ENCODE data around the gene MKX.

The MKX gene

GRCh38 chr10:27745732-27746396 lies at the start of gene MKX:
TSS of gene MKX (minus strand) at chr10:27745819. CDS start at chr10:27743415, 2,404 bp downstream.
- peak in 6 of 56 donors; percentile 4 to 32 (median 18) for DNase-seq

GRCh38 chr10:27794157-27794556 lies 48.5 kb upstream of the MKX start:
- DNase-seq = no peak

- no peak for DNase-seq
Observed at GRCh38 chr10:27792216-27792615, 46.6 kb upstream of the MKX start.

- no peak for DNase-seq
Observed at GRCh38 chr10:27784272-27784671, 38.7 kb upstream of the MKX start.

- no peak for DNase-seq
Observed at GRCh38 chr10:27783660-27784059, 38.0 kb upstream of the MKX start.

GRCh38 chr10:27779462-27780015 lies 33.9 kb upstream of the MKX start:
- DNase-seq = no peak

GRCh38 chr10:27774831-27775230 lies 29.2 kb upstream of the MKX start:
- no peak for DNase-seq

- DNase-seq = no peak
Observed at GRCh38 chr10:27771231-27771630, 25.6 kb upstream of the MKX start.

- no peak for DNase-seq
Observed at GRCh38 chr10:27770181-27770580, 24.6 kb upstream of the MKX start.

GRCh38 chr10:27760867-27761266 lies 15.2 kb upstream of the MKX start:
- DNase-seq = no peak

- DNase-seq = no peak
Observed at GRCh38 chr10:27759483-27760272, 14.1 kb upstream of the MKX start.

- no peak for DNase-seq
Observed at GRCh38 chr10:27752673-27753237, 7.1 kb upstream of the MKX start.

- no peak for DNase-seq
Observed at GRCh38 chr10:27748601-27749000, 3.0 kb upstream of the MKX start.

- DNase-seq = no peak
Observed at GRCh38 chr10:27747096-27747451, 1.5 kb upstream of the MKX start.

- no peak for DNase-seq
Observed at GRCh38 chr10:27746397-27747095, 927 bp upstream of the MKX start.

GRCh38 chr10:27744802-27745731 lies 552 bp downstream of the MKX start:
- DNase-seq = peak in 2 of 56 donors; percentile 2 to 6

- peak in 3 of 56 donors; percentile 11 to 15 (median 14) for DNase-seq
Observed at GRCh38 chr10:27743877-27744801, 1.5 kb downstream of the MKX start.

- peak in 7 of 56 donors; percentile 7 to 48 (median 12) for DNase-seq
Observed at GRCh38 chr10:27743012-27743876, 2.4 kb downstream of the MKX start.

Measured in nucleus accumbens (tissue), 56 donors.